Measurements from ENCODE around the gene SNX18.

DNA sequence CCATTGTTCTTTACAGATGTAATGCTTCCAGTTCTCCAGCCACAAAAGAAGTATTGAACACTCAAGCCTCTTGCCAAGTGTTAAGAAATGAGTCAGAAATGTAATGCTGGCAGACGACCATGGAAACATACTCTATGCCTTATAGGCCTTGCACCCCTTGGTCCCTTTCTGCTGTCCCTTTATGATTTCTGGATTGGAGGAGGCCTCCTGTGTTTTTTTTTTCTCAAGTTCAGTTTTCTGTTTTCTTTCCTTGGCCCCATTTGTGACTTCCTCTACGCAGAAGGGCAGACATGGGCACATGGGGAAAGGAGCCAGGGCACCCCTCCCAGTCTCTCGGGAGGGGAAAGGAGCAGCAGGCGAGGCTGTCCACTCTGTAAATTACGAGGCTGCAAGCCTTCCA is 53.4 kb downstream of the SNX18 start:
- TF ChIP-seq, protein P1, sequence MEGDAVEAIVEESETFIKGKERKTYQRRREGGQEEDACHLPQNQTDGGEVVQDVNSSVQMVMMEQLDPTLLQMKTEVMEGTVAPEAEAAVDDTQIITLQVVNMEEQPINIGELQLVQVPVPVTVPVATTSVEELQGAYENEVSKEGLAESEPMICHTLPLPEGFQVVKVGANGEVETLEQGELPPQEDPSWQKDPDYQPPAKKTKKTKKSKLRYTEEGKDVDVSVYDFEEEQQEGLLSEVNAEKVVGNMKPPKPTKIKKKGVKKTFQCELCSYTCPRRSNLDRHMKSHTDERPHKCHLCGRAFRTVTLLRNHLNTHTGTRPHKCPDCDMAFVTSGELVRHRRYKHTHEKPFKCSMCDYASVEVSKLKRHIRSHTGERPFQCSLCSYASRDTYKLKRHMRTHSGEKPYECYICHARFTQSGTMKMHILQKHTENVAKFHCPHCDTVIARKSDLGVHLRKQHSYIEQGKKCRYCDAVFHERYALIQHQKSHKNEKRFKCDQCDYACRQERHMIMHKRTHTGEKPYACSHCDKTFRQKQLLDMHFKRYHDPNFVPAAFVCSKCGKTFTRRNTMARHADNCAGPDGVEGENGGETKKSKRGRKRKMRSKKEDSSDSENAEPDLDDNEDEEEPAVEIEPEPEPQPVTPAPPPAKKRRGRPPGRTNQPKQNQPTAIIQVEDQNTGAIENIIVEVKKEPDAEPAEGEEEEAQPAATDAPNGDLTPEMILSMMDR (IDR thresholded peaks at IDR 0.05), result no peak
- no peak for TF ChIP-seq POLR2A (IDR thresholded peaks at IDR 0.05)
